CMK (cell line): ENCODE results near the gene CAPN9.
"Not testable (repeated sequence)": the region's sequence is repeated elsewhere in the genome, so short reads cannot be mapped to it uniquely, and the experiment has no call there.

Source experiments
- DNase-seq: peaks from one replicate; pipeline ENCODE4 v3.0.0-alpha.2; 2010; ENCODE audit warnings: low read depth

The CAPN9 gene

DNA sequence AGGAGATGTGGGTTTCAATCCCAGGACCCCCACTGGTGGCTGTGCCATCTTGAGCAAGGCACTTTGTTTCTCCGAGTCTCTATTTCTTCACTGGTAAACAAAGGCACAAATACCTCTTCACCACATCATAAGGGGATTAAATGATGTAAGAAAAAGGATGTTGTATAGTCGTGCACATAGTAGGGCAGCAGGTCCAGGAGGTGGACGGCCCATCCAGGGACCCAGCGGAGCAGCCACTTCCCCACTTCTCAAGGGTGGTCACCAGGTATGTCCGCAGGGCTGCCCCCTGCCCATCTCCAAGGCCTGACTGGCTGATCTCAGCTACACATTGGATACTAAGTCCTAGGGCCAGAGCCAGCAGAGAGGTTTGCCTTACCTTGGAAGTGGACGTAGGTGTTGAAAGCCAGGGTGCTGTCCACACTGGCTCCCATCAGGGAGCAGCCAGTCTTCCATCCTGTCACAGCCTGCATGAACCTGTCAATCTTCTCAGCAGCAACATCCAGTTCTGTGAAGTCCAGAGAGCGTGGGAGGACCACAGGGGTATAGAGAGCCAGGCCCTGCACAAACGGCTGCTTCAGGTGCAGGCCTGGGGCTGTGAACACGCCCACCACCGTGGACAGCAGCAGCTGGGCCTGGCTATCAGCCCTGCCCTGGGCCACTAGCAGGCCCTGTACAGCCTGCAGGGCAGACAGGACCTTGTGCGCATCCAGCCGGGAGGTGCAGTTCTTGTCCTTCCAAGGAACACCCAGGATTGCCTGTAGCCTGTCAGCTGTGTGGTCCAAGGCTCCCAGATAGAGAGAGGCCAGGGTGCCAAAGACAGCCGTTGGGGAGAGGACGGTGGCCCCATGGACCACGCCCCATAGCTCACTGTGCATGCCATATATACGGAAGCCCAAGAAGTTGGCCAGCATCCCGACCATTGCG, 37.3 kb upstream of the CAPN9 start:
- no peak for DNase-seq

- DNase-seq = no peak
Observed at GRCh38 chr1:230710543-230710904, 36.7 kb upstream of the CAPN9 start.

- DNase-seq = no peak
Observed at GRCh38 chr1:230711245-230711644, 35.9 kb upstream of the CAPN9 start.

GRCh38 chr1:230712470-230712942, 34.7 kb upstream of the CAPN9 start:
- DNase-seq = no peak

GRCh38 chr1:230713138-230713537, 34.0 kb upstream of the CAPN9 start:
- no peak for DNase-seq

GRCh38 chr1:230713547-230713914, 33.7 kb upstream of the CAPN9 start:
- DNase-seq = no peak

- no peak for DNase-seq
Observed at GRCh38 chr1:230713915-230714764, 33.0 kb upstream of the CAPN9 start, which contains the start of gene AGT. Gene AGT (minus strand): TSS chr1:230714122. CDS start chr1:230710823, 3,299 bp downstream.

GRCh38 chr1:230715510-230715909, 31.7 kb upstream of the CAPN9 start:
- no peak for DNase-seq

DNA sequence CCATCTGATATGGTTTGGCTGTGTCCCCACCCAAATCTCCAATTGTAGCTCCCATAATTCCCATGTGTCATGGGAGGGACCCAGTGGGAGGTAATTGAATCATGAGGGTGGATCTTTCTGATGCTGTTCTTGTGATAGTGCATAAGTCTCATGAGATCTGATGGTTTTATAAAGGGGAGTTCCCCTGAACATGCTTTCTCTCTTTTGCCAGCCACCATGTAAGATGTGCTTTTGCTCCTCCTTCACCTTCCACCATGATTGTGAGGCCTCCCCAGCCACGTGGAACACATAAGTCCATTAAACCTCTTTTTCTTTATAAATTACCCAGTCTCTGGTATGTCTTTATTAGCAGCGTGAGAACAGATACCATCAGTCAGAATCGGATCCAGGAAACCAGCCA, 30.7 kb upstream of the CAPN9 start:
- DNase-seq = not testable (repeated sequence)

GRCh38 chr1:230717251-230717650, 29.9 kb upstream of the CAPN9 start:
- DNase-seq = no peak

GRCh38 chr1:230721849-230722522, 25.2 kb upstream of the CAPN9 start:
- DNase-seq = not testable (repeated sequence)

GRCh38 chr1:230725256-230726012, 21.8 kb upstream of the CAPN9 start:
- no peak for DNase-seq

- no peak for DNase-seq
Observed at GRCh38 chr1:230728710-230729392, 18.3 kb upstream of the CAPN9 start.

GRCh38 chr1:230730977-230731376, 16.2 kb upstream of the CAPN9 start:
- no peak for DNase-seq

- DNase-seq = no peak
Observed at GRCh38 chr1:230735447-230735846, 11.7 kb upstream of the CAPN9 start.

- DNase-seq = no peak
Observed at GRCh38 chr1:230737622-230738262, 9.4 kb upstream of the CAPN9 start.

DNA sequence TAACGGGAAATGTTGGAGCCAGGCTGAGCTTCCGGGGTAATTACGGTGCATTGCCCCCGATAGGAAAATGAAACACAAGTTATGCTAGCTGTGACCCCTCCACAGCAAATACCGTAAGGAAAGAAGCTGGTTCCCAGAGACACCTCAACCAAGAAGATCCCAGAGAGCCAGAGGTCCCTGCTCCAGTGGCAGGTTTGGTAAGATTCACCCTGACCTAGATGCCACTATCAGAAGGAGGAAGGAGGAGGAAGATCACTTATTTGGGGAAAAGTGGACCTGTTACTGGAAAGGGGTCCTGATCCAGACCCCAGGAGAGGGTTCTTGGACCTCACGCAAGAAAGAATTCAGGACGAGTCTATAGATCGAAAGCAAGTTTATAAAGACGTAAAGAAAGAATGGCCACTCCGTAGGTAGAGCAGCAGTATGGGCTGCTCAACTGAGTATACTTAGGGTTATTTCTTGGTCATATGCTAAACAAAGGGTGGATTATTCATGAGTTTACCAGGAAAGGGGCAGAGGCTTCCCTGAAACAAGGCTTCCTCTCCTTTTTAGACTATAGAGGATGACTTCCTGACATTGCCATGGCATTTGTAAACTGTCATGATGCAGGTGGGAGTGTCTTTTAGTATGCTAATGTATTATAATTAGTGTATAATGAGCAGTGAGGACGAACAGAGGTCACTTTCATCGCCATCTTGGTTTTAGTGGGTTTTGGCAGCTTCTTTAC, 7.5 kb upstream of the CAPN9 start:
- no peak for DNase-seq

GRCh38 chr1:230743899-230744298, 3.3 kb upstream of the CAPN9 start:
- DNase-seq = no peak

GRCh38 chr1:230744382-230744781, 2.8 kb upstream of the CAPN9 start:
- DNase-seq = no peak

DNA sequence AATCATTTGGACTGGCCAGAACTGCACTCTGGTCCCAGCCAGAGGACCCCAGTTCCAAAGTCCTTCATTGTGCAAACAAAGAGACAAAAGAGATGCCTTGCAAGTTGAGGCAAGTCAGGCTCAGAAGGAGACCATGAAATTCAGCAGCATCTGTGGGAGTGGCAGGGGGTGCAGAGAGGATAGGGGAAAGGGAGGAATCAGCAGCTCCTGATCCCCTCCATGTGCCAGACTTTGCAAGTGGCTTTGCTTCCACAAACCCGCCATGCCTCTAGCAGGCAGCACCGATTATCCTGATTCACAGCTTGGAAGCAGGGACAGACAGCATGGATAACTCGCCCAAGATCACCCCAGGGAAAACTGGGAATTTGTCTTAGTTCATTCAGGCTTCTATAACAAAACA, 2.1 kb upstream of the CAPN9 start:
- no peak for DNase-seq
